K562 treated with DMSO at 1 percent for 4 hours (cell line): Measurements from ENCODE around the gene CRMP1. TPM values are rescaled to one million over a fixed set of nuclear protein-coding genes. Genes with fewer than 3 reads are reported as not detected.

Experiments
- total RNA-seq: library from RNA; unstranded; fragments of 300-600 nt; gene quantifications from 2 replicates; pipeline ENCODE4 v1.2.3, GENCODE V29; 2022; ENCODE audit not compliant: insufficient read depth

The CRMP1 gene
- total RNA-seq: not detected in 2 replicates

GRCh38 chr4:5893004-5893580 lies at the start of gene CRMP1:
Gene CRMP1 (minus strand): TSS chr4:5893086. CDS start chr4:5892969, 117 bp downstream.

Other genes with a start within 250 kb of the CRMP1 start
- gene EVC2, start 184.5 kb downstream of the CRMP1 start, total RNA-seq: 0.50 and 0.61 TPM in 2 replicates
- 0.88 and 0.99 TPM in 2 replicates for gene EVC, start 181.9 kb downstream of the CRMP1 start, total RNA-seq
- not detected in 2 replicates for gene C4orf50, start 125.3 kb upstream of the CRMP1 start, total RNA-seq